ENCODE measurements around the gene SLX4. TPM values are rescaled to one million over a fixed set of nuclear protein-coding genes. Genes with fewer than 3 reads are reported as not detected.
A peak's percentile ranks its signal among the peaks of the same experiment; 100 is the strongest.

Gene SLX4
- total RNA-seq, 1 experiment from 2014 or later = 6.8 TPM

- DNase-seq (ENCODE audit: low read depth) = no peak
These were observed 60.3 kb downstream of the SLX4 start for GRCh38 chr16:3550851-3551847.

- DNase-seq (ENCODE audit: low read depth) = no peak
These were observed 61.5 kb downstream of the SLX4 start for GRCh38 chr16:3549906-3550305.

- no peak for DNase-seq (ENCODE audit: low read depth)
These were observed 62.5 kb downstream of the SLX4 start for GRCh38 chr16:3548859-3549258.

GRCh38 chr16:3548445-3548844 is 63.0 kb downstream of the SLX4 start:
- no peak for DNase-seq (ENCODE audit: low read depth)

GRCh38 chr16:3546986-3547682 is 64.3 kb downstream of the SLX4 start:
- no peak for DNase-seq (ENCODE audit: low read depth)

GRCh38 chr16:3542601-3543373 is 68.6 kb downstream of the SLX4 start:
- peak; percentile 54 for DNase-seq (ENCODE audit: low read depth)

- no peak for DNase-seq (ENCODE audit: low read depth)
These were observed 69.8 kb downstream of the SLX4 start for GRCh38 chr16:3541527-3542155.

- no peak for DNase-seq (ENCODE audit: low read depth)
These were observed 73.2 kb downstream of the SLX4 start for GRCh38 chr16:3538222-3538621.

GRCh38 chr16:3536851-3537250 is 74.6 kb downstream of the SLX4 start:
- DNase-seq (ENCODE audit: low read depth) = no peak

GRCh38 chr16:3536271-3536731 is 75.1 kb downstream of the SLX4 start:
- DNase-seq (ENCODE audit: low read depth) = no peak

- no peak for DNase-seq (ENCODE audit: low read depth)
These were observed 77.3 kb downstream of the SLX4 start for GRCh38 chr16:3534126-3534525.

- DNase-seq (ENCODE audit: low read depth) = no peak
These were observed 78.7 kb downstream of the SLX4 start for GRCh38 chr16:3532741-3533140.

Other genes with a start within 250 kb of the SLX4 start
- 9.4 and 14.5 TPM in 2 replicates for gene ZSCAN32, start 210.6 kb downstream of the SLX4 start, total RNA-seq (2014; rRNA removed)
- gene ZNF174, start 210.4 kb downstream of the SLX4 start, total RNA-seq (2014; rRNA removed) = 10.7 and 13.4 TPM in 2 replicates
- 1.9 TPM in 2 replicates for gene ZNF597, start 168.1 kb downstream of the SLX4 start, total RNA-seq (2014; rRNA removed)
- gene NAA60, start 167.9 kb downstream of the SLX4 start, total RNA-seq (2014; rRNA removed) = 10.5 and 50.2 TPM in 2 replicates
- not detected in 2 replicates for gene C16orf90, start 116.1 kb downstream of the SLX4 start, total RNA-seq (2014; rRNA removed)
- 17.8 and 18.8 TPM in 2 replicates for gene CLUAP1, start 110.6 kb downstream of the SLX4 start, total RNA-seq (2014; rRNA removed)
- not detected in 2 replicates for gene NLRC3, start 34.2 kb downstream of the SLX4 start, total RNA-seq (2014; rRNA removed)
- gene DNASE1, start 43.1 kb upstream of the SLX4 start, total RNA-seq (2014; rRNA removed) = 7.3 and 10.6 TPM in 2 replicates
- 56.0 and 63.1 TPM in 2 replicates for gene TRAP1, start 105.9 kb upstream of the SLX4 start, total RNA-seq (2014; rRNA removed)